NT2/D1 (cell line): ENCODE results near the gene MYO1C.

ENCODE experiments used
- SUZ12 ChIP-seq: IDR thresholded peaks from 2 replicates; pipeline ENCODE4 v1.6.1; 2011; ENCODE audit not compliant: insufficient read length, insufficient read depth; ENCODE audit errors: extremely low read depth
- YY1 ChIP-seq: IDR thresholded peaks from 2 replicates; pipeline ENCODE4 v1.6.1; 2011; ENCODE audit not compliant: insufficient read length, insufficient read depth
- ZNF274 ChIP-seq: IDR thresholded peaks from 2 replicates; pipeline ENCODE4 v1.6.1; 2011; ENCODE audit warnings: mild to moderate bottlenecking, low read depth, low read length

DNA sequence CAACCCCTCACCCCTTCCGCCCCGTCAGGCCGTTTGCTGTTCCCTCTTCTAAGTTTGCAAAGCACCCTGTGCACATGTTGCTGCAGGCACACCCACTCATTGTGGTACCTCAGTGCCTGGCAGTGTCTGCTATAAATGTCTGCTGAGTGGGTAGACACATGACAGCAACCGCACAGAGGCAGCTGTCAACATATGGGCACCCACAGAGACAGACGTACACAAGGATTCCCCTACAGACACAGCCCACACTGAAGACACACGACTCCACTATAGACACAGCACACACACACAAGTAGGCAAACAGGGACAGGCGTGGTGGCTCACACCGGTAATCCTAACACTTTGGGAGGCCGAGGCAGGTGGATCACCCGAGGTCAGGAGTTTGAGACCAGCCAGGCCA, 18.6 kb downstream of the MYO1C start:
- TF ChIP-seq YY1 (no peak), SUZ12 (no peak), ZNF274 (no peak)
